ENCODE data around the gene OAT. TPM values are rescaled to one million over a fixed set of nuclear protein-coding genes. Genes with fewer than 3 reads are reported as not detected.

OAT gene
- 44.1 TPM for total RNA-seq
- polyA plus RNA-seq (ENCODE audit: insufficient read depth, low read depth, low replicate concordance): 76.6 TPM
- long read RNA-seq, donor 1, transcript OAT-201 (10 exons, 2,048 nt): major isoform, 18 of 19 reads
- long read RNA-seq, donor 1, partial matches to known transcripts: 0 of 19 reads
- long read RNA-seq, donor 1, other reads (novel, unspliced or antisense): 0 of 19 reads
- long read RNA-seq, donor 2, transcript OAT-201 (10 exons, 2,048 nt): major isoform, 20 of 29 reads
- long read RNA-seq, donor 2, partial matches to known transcripts: 7 of 29 reads
- long read RNA-seq, donor 2, other reads (novel, unspliced or antisense): 0 of 29 reads
- long read RNA-seq, donor 3, transcript OAT-201 (10 exons, 2,048 nt): major isoform, 32 of 33 reads
- long read RNA-seq, donor 3, partial matches to known transcripts: 0 of 33 reads
- long read RNA-seq, donor 3, other reads (novel, unspliced or antisense): 0 of 33 reads
- long read RNA-seq, donor 4, transcript OAT-201 (10 exons, 2,048 nt): major isoform, 41 of 43 reads
- long read RNA-seq, donor 4, partial matches to known transcripts: 0 of 43 reads
- long read RNA-seq, donor 4, other reads (novel, unspliced or antisense): 0 of 43 reads
- long read RNA-seq, donor 5, partial matches to known transcripts: 0 of 2 reads
- long read RNA-seq, donor 5, other reads (novel, unspliced or antisense): 0 of 2 reads
- long read RNA-seq, donor 6, transcript OAT-201 (10 exons, 2,048 nt): major isoform, 55 of 65 reads
- long read RNA-seq, donor 6, partial matches to known transcripts: 6 of 65 reads
- long read RNA-seq, donor 6, other reads (novel, unspliced or antisense): 0 of 65 reads
- long read RNA-seq, donor 7, transcript OAT-201 (10 exons, 2,048 nt): major isoform, 35 of 38 reads
- long read RNA-seq, donor 7, partial matches to known transcripts: 2 of 38 reads
- long read RNA-seq, donor 7, other reads (novel, unspliced or antisense): 0 of 38 reads
- long read RNA-seq, donor 8, transcript OAT-201 (10 exons, 2,048 nt): major isoform, 29 of 30 reads
- long read RNA-seq, donor 8, partial matches to known transcripts: 0 of 30 reads
- long read RNA-seq, donor 8, other reads (novel, unspliced or antisense): 0 of 30 reads
- long read RNA-seq, donor 9, transcript OAT-201 (10 exons, 2,048 nt): major isoform, 5 of 6 reads
- long read RNA-seq, donor 9, partial matches to known transcripts: 0 of 6 reads
- long read RNA-seq, donor 9, other reads (novel, unspliced or antisense): 0 of 6 reads
- long read RNA-seq, donor 10, transcript OAT-201 (10 exons, 2,048 nt): major isoform, 22 of 23 reads
- long read RNA-seq, donor 10, partial matches to known transcripts: 0 of 23 reads
- long read RNA-seq, donor 10, other reads (novel, unspliced or antisense): 0 of 23 reads

GRCh38 chr10:124418726-124419501 is at the start of gene OAT:
Gene OAT, minus strand, starts transcription at chr10:124418923. Its CDS starts 6,752 bp downstream, at chr10:124412171.
- intact Hi-C loops (cut with DNase I): no loop called here
- H3K4me3 ChIP-seq (ENCODE audit: low read length in 3 of 3): peak within 1 kb of the TSS; percentile 23 to 72 (median 61)
- H3K9ac ChIP-seq (ENCODE audit: low read length in 3 of 3): peak within 1 kb of the TSS; percentile 1 to 67 (median 48)
- peak within 1 kb of the TSS; percentile 64 for H3K27ac ChIP-seq (ENCODE audit: low read depth in 2 of 2, low read length in 2 of 2)
- peaks cover 0 to 13% (median 2%) of the 10 kb centered on the region in 3 donors for H3K4me1 ChIP-seq (ENCODE audit: control insufficient read depth in 2 of 3, insufficient read depth in 2 of 3, low read depth in 1 of 3, low read length in 3 of 3)
- no peaks in the 10 kb centered on the region for H3K36me3 ChIP-seq (ENCODE audit: control insufficient read depth in 2 of 3, insufficient read depth in 3 of 3, low read length in 3 of 3)
- H3K27me3 ChIP-seq (ENCODE audit: control insufficient read depth, insufficient read depth, low read length): no peaks in the 10 kb centered on the region
- peak; percentile 15 for TF ChIP-seq CTCF (IDR thresholded peaks at IDR 0.05; ENCODE audit: borderline replicate concordance, extremely low read depth, insufficient read depth)
- FAIRE-seq: peak; percentile 86
- DNase-seq: peak; percentile 97 to 99 (median 98)
- H3K9me3 ChIP-seq (ENCODE audit: control insufficient read depth in 2 of 3, insufficient read depth in 1 of 3, low read length in 3 of 3): no peaks in the 10 kb centered on the region

- FAIRE-seq (no peak), DNase-seq (no peak)
- Histone ChIP-seq H3K9me3 (ENCODE audit: control insufficient read depth in 2 of 3, insufficient read depth in 1 of 3, low read length in 3 of 3) (no peaks in the 10 kb centered on the region), H3K4me1 (ENCODE audit: control insufficient read depth in 2 of 3, insufficient read depth in 2 of 3, low read depth in 1 of 3, low read length in 3 of 3) (peaks cover 0 to 12% (median 0%) of the 10 kb centered on the region in 3 donors), H3K9ac (ENCODE audit: low read length in 3 of 3) (no peak overlapping the region), H3K27ac (ENCODE audit: low read depth in 2 of 2, low read length in 2 of 2) (no peak overlapping the region), H3K27me3 (ENCODE audit: control insufficient read depth, insufficient read depth, low read length) (no peaks in the 10 kb centered on the region), H3K36me3 (ENCODE audit: control insufficient read depth in 2 of 3, insufficient read depth in 3 of 3, low read length in 3 of 3) (no peaks in the 10 kb centered on the region), H3K4me3 (ENCODE audit: low read length in 3 of 3) (no peak overlapping the region)
- no peak for TF ChIP-seq CTCF (IDR thresholded peaks at IDR 0.05; ENCODE audit: borderline replicate concordance, extremely low read depth, insufficient read depth)
- intact Hi-C loops (cut with DNase I): no loop called here
Measured at GRCh38 chr10:124467165-124467564, 48.4 kb upstream of the OAT start.

Measured in kidney (tissue), 22 donors.